ENCODE measurements around the gene FOXC2. TPM values are rescaled to one million over a fixed set of nuclear protein-coding genes. Genes with fewer than 3 reads are reported as not detected.
"Not testable (repeated sequence)": the region's sequence is repeated elsewhere in the genome, so short reads cannot be mapped to it uniquely, and the experiment has no call there.

FOXC2 gene
- total RNA-seq, 4 donors from 2014 or later: 9.3 to 18.2 (median 14.1) TPM

- no peak overlapping the region for H3K4me3 ChIP-seq
- WGBS, 2 donors: 44 to 54% methylated on average over 10 of the region's 10 CpGs
- H3K27ac ChIP-seq: peak overlapping the region; percentile 32 to 81 (median 62)
- H3K36me3 ChIP-seq: no peaks in the 10 kb centered on the region
- TF ChIP-seq, protein P1, sequence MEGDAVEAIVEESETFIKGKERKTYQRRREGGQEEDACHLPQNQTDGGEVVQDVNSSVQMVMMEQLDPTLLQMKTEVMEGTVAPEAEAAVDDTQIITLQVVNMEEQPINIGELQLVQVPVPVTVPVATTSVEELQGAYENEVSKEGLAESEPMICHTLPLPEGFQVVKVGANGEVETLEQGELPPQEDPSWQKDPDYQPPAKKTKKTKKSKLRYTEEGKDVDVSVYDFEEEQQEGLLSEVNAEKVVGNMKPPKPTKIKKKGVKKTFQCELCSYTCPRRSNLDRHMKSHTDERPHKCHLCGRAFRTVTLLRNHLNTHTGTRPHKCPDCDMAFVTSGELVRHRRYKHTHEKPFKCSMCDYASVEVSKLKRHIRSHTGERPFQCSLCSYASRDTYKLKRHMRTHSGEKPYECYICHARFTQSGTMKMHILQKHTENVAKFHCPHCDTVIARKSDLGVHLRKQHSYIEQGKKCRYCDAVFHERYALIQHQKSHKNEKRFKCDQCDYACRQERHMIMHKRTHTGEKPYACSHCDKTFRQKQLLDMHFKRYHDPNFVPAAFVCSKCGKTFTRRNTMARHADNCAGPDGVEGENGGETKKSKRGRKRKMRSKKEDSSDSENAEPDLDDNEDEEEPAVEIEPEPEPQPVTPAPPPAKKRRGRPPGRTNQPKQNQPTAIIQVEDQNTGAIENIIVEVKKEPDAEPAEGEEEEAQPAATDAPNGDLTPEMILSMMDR (IDR thresholded peaks at IDR 0.05): no peak
- TF ChIP-seq POLR2A (IDR thresholded peaks at IDR 0.05): no peak
- no peak for TF ChIP-seq EP300 (IDR thresholded peaks at IDR 0.05)
- no peaks in the 10 kb centered on the region for H3K9me3 ChIP-seq
- no peak for DNase-seq (ENCODE audit: low spot score in 2 of 2)
- peaks cover 0 to 11% of the 10 kb centered on the region in 2 donors for H3K27me3 ChIP-seq
- H3K4me1 ChIP-seq: peaks cover 0 to 31% (median 0%) of the 10 kb centered on the region in 4 donors
Measured at GRCh38 chr16:86585821-86586611, 19.4 kb downstream of the FOXC2 start.

DNA sequence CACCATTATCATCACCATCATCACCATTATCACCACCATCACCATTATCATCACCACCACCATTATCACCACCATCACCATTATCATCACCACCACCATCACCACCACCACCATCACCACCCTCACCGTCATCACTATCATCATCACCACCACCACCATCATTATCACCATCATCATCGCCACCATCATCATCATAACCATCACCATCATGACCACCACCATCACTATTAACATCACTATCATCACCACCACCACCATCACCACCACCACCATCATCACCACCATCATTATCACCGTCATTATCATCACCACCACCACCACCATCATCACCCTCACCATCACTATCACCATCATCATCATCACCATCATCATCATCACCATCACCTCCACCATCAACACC lies 20.9 kb downstream of the FOXC2 start:
- peaks cover 0 to 28% (median 0%) of the 10 kb centered on the region in 4 donors for H3K4me1 ChIP-seq
- 94 to 96% methylated on average over 3 of the region's 3 CpGs for WGBS, 2 donors
- H3K9me3 ChIP-seq: no peaks in the 10 kb centered on the region
- no peak for DNase-seq (ENCODE audit: low spot score in 2 of 2)
- no peaks in the 10 kb centered on the region for H3K36me3 ChIP-seq
- no peak overlapping the region for H3K27ac ChIP-seq
- TF ChIP-seq EP300 (IDR thresholded peaks at IDR 0.05) (no peak), POLR2A (IDR thresholded peaks at IDR 0.05) (no peak)
- TF ChIP-seq, protein P1 (IDR thresholded peaks at IDR 0.05): no peak
- no peak overlapping the region for H3K4me3 ChIP-seq
- peaks cover 0 to 19% of the 10 kb centered on the region in 2 donors for H3K27me3 ChIP-seq

GRCh38 chr16:86587955-86588354 lies 21.3 kb downstream of the FOXC2 start:
- Histone ChIP-seq H3K27me3 (peaks cover 0 to 20% of the 10 kb centered on the region in 2 donors), H3K4me1 (peaks cover 0 to 28% (median 0%) of the 10 kb centered on the region in 4 donors)
- not testable (repeated sequence) for DNase-seq (ENCODE audit: low spot score in 2 of 2); H3K4me3 ChIP-seq; H3K27ac ChIP-seq; H3K36me3 ChIP-seq; H3K9me3 ChIP-seq
- 94% methylated on average over 3 of the region's 3 CpGs for WGBS, 2 donors

GRCh38 chr16:86590501-86591144 lies 24.0 kb downstream of the FOXC2 start:
- DNase-seq (ENCODE audit: low spot score in 2 of 2): no peak
- no peak overlapping the region for H3K4me3 ChIP-seq
- WGBS, 2 donors: 83 to 86% methylated on average over 4 of the region's 4 CpGs
- H3K27ac ChIP-seq: no peak overlapping the region
- TF ChIP-seq EP300 (IDR thresholded peaks at IDR 0.05): no peak
- TF ChIP-seq, protein P1 (IDR thresholded peaks at IDR 0.05): no peak
- TF ChIP-seq POLR2A (IDR thresholded peaks at IDR 0.05): no peak
- H3K4me1 ChIP-seq: peaks cover 0 to 26% (median 0%) of the 10 kb centered on the region in 4 donors
- H3K36me3 ChIP-seq: no peaks in the 10 kb centered on the region
- H3K9me3 ChIP-seq: no peaks in the 10 kb centered on the region
- peaks cover 0 to 42% of the 10 kb centered on the region in 2 donors for H3K27me3 ChIP-seq

DNA sequence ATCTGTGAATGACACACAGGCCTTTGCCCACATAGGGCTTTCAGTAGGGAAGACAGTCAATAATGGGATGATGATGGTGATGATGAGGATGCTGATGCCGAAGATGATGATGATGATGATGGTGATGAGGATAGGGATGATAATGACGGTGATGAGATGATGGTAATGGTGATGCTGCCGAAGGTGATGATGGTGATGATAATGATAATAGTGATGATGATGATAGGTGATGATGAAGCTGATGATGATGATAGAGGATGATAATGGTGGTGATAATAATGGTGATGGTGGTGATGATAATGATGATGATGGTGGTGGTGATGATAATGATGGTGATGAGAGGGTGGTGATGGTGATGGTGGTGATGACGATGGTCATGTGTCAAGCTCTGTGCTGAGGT lies 24.6 kb downstream of the FOXC2 start:
- Histone ChIP-seq H3K4me1 (peaks cover 0 to 20% (median 0%) of the 10 kb centered on the region in 4 donors), H3K27me3 (peaks cover 0 to 47% of the 10 kb centered on the region in 2 donors), H3K36me3 (no peaks in the 10 kb centered on the region), H3K9me3 (no peaks in the 10 kb centered on the region), H3K4me3 (no peak overlapping the region), H3K27ac (no peak overlapping the region)
- DNase-seq (ENCODE audit: low spot score in 2 of 2): no peak
- 92 to 98% methylated on average over 4 of the region's 4 CpGs for WGBS, 2 donors
- TF ChIP-seq POLR2A (IDR thresholded peaks at IDR 0.05): no peak
- TF ChIP-seq, protein P1 (IDR thresholded peaks at IDR 0.05): no peak
- TF ChIP-seq EP300 (IDR thresholded peaks at IDR 0.05): no peak
